WTC11 (cell line): ENCODE measurements around the gene DUSP15. TPM values are rescaled to one million over a fixed set of nuclear protein-coding genes. Genes with fewer than 3 reads are reported as not detected.

ENCODE experiments used
- ATF1 ChIP-seq: sonication (generic); formaldehyde crosslinking; IDR thresholded peaks from 2 replicates; pipeline ENCODE4 v1.8.1; 2023; ENCODE audit warnings: mild to moderate bottlenecking, moderate library complexity, missing genetic modification reagents
- EMX1 ChIP-seq: fragments of 250-450 bp; sonication (Bioruptor Pico); IDR thresholded peaks from 2 replicates; pipeline ENCODE4 v1.8.0; 2021; ENCODE audit warnings: mild to moderate bottlenecking
- RELA ChIP-seq: sonication (generic); formaldehyde crosslinking; IDR thresholded peaks from 2 replicates; pipeline ENCODE4 v1.8.1; 2022; ENCODE audit warnings: missing genetic modification reagents, mild to moderate bottlenecking, borderline replicate concordance
- RORB ChIP-seq: fragments of 250-450 bp; sonication (Bioruptor Pico); IDR thresholded peaks from 2 replicates; pipeline ENCODE4 v1.9.0; 2021; ENCODE audit warnings: mild to moderate bottlenecking
- ZNF138 ChIP-seq: sonication (generic); formaldehyde crosslinking; conservative IDR thresholded peaks from 2 replicates; pipeline ENCODE4 v1.8.1; 2022; ENCODE audit warnings: mild to moderate bottlenecking, moderate library complexity, missing genetic modification reagents
- total RNA-seq: library from RNA; stranded (reverse); gene quantifications from 3 replicates; pipeline ENCODE4 v1.2.3, GENCODE V29; 2021
- TF ChIP-seq, protein P1 (sequence below): sonication (generic); formaldehyde crosslinking; IDR thresholded peaks from 2 replicates; pipeline ENCODE4 v1.8.0; 2023; ENCODE audit warnings: mild to moderate bottlenecking, missing genetic modification reagents
- TF ChIP-seq, protein P2 (sequence below): fragments of 200-600 bp; IDR thresholded peaks from 2 replicates; pipeline ENCODE4 v1.8.0; 2022; ENCODE audit warnings: antibody characterized with exemption
- TF ChIP-seq, protein P3 (sequence below): fragments of 250-450 bp; sonication (Bioruptor Pico); IDR thresholded peaks from 2 replicates; pipeline ENCODE4 v1.9.0; 2021; ENCODE audit warnings: mild to moderate bottlenecking

The DUSP15 gene
- total RNA-seq, 1 experiment from 2014 or later, result 1.7 TPM

- TF ChIP-seq, protein P1, sequence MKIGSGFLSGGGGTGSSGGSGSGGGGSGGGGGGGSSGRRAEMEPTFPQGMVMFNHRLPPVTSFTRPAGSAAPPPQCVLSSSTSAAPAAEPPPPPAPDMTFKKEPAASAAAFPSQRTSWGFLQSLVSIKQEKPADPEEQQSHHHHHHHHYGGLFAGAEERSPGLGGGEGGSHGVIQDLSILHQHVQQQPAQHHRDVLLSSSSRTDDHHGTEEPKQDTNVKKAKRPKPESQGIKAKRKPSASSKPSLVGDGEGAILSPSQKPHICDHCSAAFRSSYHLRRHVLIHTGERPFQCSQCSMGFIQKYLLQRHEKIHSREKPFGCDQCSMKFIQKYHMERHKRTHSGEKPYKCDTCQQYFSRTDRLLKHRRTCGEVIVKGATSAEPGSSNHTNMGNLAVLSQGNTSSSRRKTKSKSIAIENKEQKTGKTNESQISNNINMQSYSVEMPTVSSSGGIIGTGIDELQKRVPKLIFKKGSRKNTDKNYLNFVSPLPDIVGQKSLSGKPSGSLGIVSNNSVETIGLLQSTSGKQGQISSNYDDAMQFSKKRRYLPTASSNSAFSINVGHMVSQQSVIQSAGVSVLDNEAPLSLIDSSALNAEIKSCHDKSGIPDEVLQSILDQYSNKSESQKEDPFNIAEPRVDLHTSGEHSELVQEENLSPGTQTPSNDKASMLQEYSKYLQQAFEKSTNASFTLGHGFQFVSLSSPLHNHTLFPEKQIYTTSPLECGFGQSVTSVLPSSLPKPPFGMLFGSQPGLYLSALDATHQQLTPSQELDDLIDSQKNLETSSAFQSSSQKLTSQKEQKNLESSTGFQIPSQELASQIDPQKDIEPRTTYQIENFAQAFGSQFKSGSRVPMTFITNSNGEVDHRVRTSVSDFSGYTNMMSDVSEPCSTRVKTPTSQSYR, result no peak
- TF ChIP-seq ZNF138 (CRISPR knock-in tag), result no peak
- no peak for TF ChIP-seq RELA (CRISPR knock-in tag)
- TF ChIP-seq ATF1 (CRISPR knock-in tag), result no peak
- no peak for TF ChIP-seq RORB
- no peak for TF ChIP-seq EMX1
- TF ChIP-seq, protein P2, sequence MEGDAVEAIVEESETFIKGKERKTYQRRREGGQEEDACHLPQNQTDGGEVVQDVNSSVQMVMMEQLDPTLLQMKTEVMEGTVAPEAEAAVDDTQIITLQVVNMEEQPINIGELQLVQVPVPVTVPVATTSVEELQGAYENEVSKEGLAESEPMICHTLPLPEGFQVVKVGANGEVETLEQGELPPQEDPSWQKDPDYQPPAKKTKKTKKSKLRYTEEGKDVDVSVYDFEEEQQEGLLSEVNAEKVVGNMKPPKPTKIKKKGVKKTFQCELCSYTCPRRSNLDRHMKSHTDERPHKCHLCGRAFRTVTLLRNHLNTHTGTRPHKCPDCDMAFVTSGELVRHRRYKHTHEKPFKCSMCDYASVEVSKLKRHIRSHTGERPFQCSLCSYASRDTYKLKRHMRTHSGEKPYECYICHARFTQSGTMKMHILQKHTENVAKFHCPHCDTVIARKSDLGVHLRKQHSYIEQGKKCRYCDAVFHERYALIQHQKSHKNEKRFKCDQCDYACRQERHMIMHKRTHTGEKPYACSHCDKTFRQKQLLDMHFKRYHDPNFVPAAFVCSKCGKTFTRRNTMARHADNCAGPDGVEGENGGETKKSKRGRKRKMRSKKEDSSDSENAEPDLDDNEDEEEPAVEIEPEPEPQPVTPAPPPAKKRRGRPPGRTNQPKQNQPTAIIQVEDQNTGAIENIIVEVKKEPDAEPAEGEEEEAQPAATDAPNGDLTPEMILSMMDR, result no peak
- TF ChIP-seq, protein P3, sequence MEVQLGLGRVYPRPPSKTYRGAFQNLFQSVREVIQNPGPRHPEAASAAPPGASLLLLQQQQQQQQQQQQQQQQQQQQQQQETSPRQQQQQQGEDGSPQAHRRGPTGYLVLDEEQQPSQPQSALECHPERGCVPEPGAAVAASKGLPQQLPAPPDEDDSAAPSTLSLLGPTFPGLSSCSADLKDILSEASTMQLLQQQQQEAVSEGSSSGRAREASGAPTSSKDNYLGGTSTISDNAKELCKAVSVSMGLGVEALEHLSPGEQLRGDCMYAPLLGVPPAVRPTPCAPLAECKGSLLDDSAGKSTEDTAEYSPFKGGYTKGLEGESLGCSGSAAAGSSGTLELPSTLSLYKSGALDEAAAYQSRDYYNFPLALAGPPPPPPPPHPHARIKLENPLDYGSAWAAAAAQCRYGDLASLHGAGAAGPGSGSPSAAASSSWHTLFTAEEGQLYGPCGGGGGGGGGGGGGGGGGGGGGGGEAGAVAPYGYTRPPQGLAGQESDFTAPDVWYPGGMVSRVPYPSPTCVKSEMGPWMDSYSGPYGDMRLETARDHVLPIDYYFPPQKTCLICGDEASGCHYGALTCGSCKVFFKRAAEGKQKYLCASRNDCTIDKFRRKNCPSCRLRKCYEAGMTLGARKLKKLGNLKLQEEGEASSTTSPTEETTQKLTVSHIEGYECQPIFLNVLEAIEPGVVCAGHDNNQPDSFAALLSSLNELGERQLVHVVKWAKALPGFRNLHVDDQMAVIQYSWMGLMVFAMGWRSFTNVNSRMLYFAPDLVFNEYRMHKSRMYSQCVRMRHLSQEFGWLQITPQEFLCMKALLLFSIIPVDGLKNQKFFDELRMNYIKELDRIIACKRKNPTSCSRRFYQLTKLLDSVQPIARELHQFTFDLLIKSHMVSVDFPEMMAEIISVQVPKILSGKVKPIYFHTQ (CRISPR knock-in tag), result no peak
These were observed 59.1 kb downstream of the DUSP15 start (continued) for GRCh38 chr20:31811198-31811597.

Other genes with a start within 250 kb of the DUSP15 start
- gene COX4I2, start 232.6 kb downstream of the DUSP15 start, total RNA-seq, result 0.44 TPM in 1 of 3 replicates, not detected in the others
- 52.9 to 62.0 TPM (median 53.9 TPM) in 3 replicates for gene BCL2L1, start 147.7 kb downstream of the DUSP15 start, total RNA-seq
- gene TPX2, start 131.2 kb downstream of the DUSP15 start, total RNA-seq, result 113 to 123 TPM (median 115 TPM) in 3 replicates
- gene MYLK2, start 51.2 kb downstream of the DUSP15 start, total RNA-seq, result 0.11 to 0.28 TPM in 2 of 3 replicates, not detected in the other
- not detected in 3 replicates for gene FOXS1, start 24.9 kb downstream of the DUSP15 start, total RNA-seq
- gene TTLL9, start 107 bp upstream of the DUSP15 start, total RNA-seq, result 0.39 TPM in 1 of 3 replicates, not detected in the others
- gene PDRG1, start 81.5 kb upstream of the DUSP15 start, total RNA-seq, result 16.0 to 17.6 TPM (median 17.2 TPM) in 3 replicates
- 2.3 to 2.6 TPM (median 2.5 TPM) in 3 replicates for gene XKR7, start 97.6 kb upstream of the DUSP15 start, total RNA-seq
- gene CCM2L, start 139.9 kb upstream of the DUSP15 start, total RNA-seq, result 7.8 to 10.9 TPM (median 9.1 TPM) in 3 replicates
- 1.2 to 1.4 TPM (median 1.3 TPM) in 3 replicates for gene HCK, start 181.7 kb upstream of the DUSP15 start, total RNA-seq
- 44.8 to 54.9 TPM (median 50.6 TPM) in 3 replicates for gene TM9SF4, start 239.2 kb upstream of the DUSP15 start, total RNA-seq